ENCODE measurements around the gene CSNK1A1L. TPM values are rescaled to one million over a fixed set of nuclear protein-coding genes. Genes with fewer than 3 reads are reported as not detected.

Gene CSNK1A1L
- total and polyA plus RNA-seq, 10 of the 15 experiments (the other 5 are each of a cell fraction or from before 2014, with no cell fraction given): not detected

DNA sequence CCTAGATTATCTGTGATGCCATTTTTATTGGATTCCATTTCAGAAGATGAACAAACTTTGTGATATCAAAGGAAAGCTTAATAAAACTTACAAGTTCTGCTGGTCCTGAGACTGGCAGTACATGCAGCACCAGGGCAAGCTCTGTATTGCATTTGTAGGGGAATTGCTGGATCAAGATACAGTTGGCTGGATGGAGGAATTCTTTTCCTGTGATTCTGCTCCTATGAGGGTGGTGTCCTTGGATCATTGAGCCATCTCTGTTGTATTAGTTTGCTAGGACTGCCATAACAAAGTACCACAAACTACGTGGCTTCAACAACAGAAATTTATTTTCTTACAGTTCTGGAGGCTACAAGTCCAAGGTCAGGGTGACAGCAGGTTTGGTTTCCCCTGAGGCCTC lies 33.9 kb upstream of the CSNK1A1L start:
- Histone ChIP-seq H3K9me3 (replicated peaks; ENCODE audit: control insufficient read depth, insufficient read depth, low read length) (no peaks in the 10 kb centered on the region), H3K79me2 (ENCODE audit: control insufficient read depth, insufficient read depth, low read length) (no peaks in the 10 kb centered on the region), H2AFZ (ENCODE audit: control insufficient read depth, low read depth, low read length) (no peak overlapping the region), H3K36me3 (ENCODE audit: control insufficient read depth in 2 of 2, insufficient read depth in 2 of 2, low read length in 1 of 2) (no peaks in the 10 kb centered on the region), H3K9ac (ENCODE audit: control insufficient read depth, insufficient read depth, low read length) (no peak overlapping the region), H3K4me1 (ENCODE audit: control insufficient read depth, insufficient read depth, low read length) (no peaks in the 10 kb centered on the region), H4K20me1 (ENCODE audit: control insufficient read depth, insufficient read depth) (no peaks in the 10 kb centered on the region), H3K4me2 (ENCODE audit: control insufficient read depth, insufficient read depth) (no peak overlapping the region), H3K27me3 (replicated peaks in 1 of 2; ENCODE audit: control insufficient read depth in 2 of 2, insufficient read depth in 2 of 2, low read length in 1 of 2) (no peaks in the 10 kb centered on the region), H3K4me3 (no peak overlapping the region), H3K27ac (ENCODE audit: control insufficient read depth, insufficient read depth) (no peak overlapping the region)
- CTCF ChIA-PET: no interaction called here
- ATAC-seq (no peak), FAIRE-seq (no peak), DNase-seq (ENCODE audit: low read depth, low spot score) (no peak)
- in situ Hi-C loops (cut with MboI) (no loop called here), intact Hi-C loops (cut with micrococcal nuclease; ENCODE audit: unreplicated experiment) (no loop called here)
- SMC1A ChIA-PET (ENCODE audit: uncharacterized antibody, unreplicated experiment): no interaction called here
- POLR2A ChIA-PET: interaction anchor here (0.6 kb wide), 1 partner anchor 9 kb away, joined by 3 read pairs; no protein-coding TSS in a partner anchor
- RAD21 ChIA-PET (ENCODE audit: unreplicated experiment): no interaction called here
- whole genome bisulfite sequencing (ENCODE audit: insufficient coverage, insufficient replicate concordance, low lambda C conversion rate, missing lambda C conversion rate): 0% methylated on average over 1 of the region's 1 CpG
- no peak for TF ChIP-seq CHD4 (IDR thresholded peaks at IDR 0.05)
- no peak for TF ChIP-seq POLR2AphosphoS5 (IDR thresholded peaks at IDR 0.05; ENCODE audit: low read length)
- no peak for TF ChIP-seq PML (IDR thresholded peaks at IDR 0.05; ENCODE audit: low read length)
- no peak for TF ChIP-seq CBX3 (IDR thresholded peaks at IDR 0.05; ENCODE audit: borderline replicate concordance, low read depth)
- no peak for TF ChIP-seq RAD51 (IDR thresholded peaks at IDR 0.05)
- TF ChIP-seq PAX5 (IDR thresholded peaks at IDR 0.05; ENCODE audit: borderline replicate concordance, low read depth, low read length): no peak
- no peak for TF ChIP-seq MAX (IDR thresholded peaks at IDR 0.05; ENCODE audit: low read depth, low read length)
- TF ChIP-seq ZBTB11 (CRISPR knock-in tag; IDR thresholded peaks at IDR 0.05): no peak
- TF ChIP-seq, protein P1, sequence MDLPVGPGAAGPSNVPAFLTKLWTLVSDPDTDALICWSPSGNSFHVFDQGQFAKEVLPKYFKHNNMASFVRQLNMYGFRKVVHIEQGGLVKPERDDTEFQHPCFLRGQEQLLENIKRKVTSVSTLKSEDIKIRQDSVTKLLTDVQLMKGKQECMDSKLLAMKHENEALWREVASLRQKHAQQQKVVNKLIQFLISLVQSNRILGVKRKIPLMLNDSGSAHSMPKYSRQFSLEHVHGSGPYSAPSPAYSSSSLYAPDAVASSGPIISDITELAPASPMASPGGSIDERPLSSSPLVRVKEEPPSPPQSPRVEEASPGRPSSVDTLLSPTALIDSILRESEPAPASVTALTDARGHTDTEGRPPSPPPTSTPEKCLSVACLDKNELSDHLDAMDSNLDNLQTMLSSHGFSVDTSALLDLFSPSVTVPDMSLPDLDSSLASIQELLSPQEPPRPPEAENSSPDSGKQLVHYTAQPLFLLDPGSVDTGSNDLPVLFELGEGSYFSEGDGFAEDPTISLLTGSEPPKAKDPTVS (IDR thresholded peaks at IDR 0.05; ENCODE audit: low read depth, low read length): no peak
- no TSS peak for BruUV-seq (replicated peaks)
